Measurements from ENCODE around the gene RASEF. TPM values are rescaled to one million over a fixed set of nuclear protein-coding genes. Genes with fewer than 3 reads are reported as not detected.

Gene RASEF
- total RNA-seq, 1 experiment from 2014 or later, result 12.3 TPM

GRCh38 chr9:83020327-83020726, 42.6 kb downstream of the RASEF start:
- ChIA-PET POLR2A (ENCODE audit: unreplicated experiment) (no interaction called here), CTCF (no interaction called here)
- no peaks in the 10 kb centered on the region for H3K9me2 ChIP-seq (replicated peaks; ENCODE audit: low read length)
- no peaks in the 10 kb centered on the region for H3K27me3 ChIP-seq (ENCODE audit: low read length)
- TF ChIP-seq EZH2 (IDR thresholded peaks at IDR 0.05; ENCODE audit: low read length, unreplicated experiment) (no peak), CTCF (conservative IDR thresholded peaks at IDR 0.05; ENCODE audit: low read depth, low read length) (no peak), EZH2phosphoT487 (IDR thresholded peaks at IDR 0.05; ENCODE audit: borderline replicate concordance, low read length) (no peak)
- H2AFZ ChIP-seq (ENCODE audit: low read length), result no peak overlapping the region
- intact Hi-C loops (cut with micrococcal nuclease), result no loop called here
- no peak overlapping the region for H3K4me2 ChIP-seq (ENCODE audit: low read length)
- BruUV-seq (replicated peaks), result no TSS peak
- no peaks in the 10 kb centered on the region for H3K9me3 ChIP-seq (ENCODE audit: low read length)
- H3F3A ChIP-seq (ENCODE audit: low read length, unreplicated experiment), result no peaks in the 10 kb centered on the region
- ATAC-seq (no peak), DNase-seq (no peak)
- no peak overlapping the region for H3K9ac ChIP-seq (ENCODE audit: low read length)
- H3K36me3 ChIP-seq (ENCODE audit: low read depth, low read length), result no peaks in the 10 kb centered on the region; the same call in 1 of the 2 replicates
- H3K4me1 ChIP-seq (ENCODE audit: insufficient read depth, low read length), result no peaks in the 10 kb centered on the region
- no peak overlapping the region for H3K27ac ChIP-seq (ENCODE audit: low read length)
- H3K4me3 ChIP-seq (ENCODE audit: low read length), result no peak overlapping the region
- H3K79me2 ChIP-seq (ENCODE audit: low read length), result no peaks in the 10 kb centered on the region
- no peaks in the 10 kb centered on the region for H4K20me1 ChIP-seq (ENCODE audit: low read length)

- BruUV-seq (replicated peaks), result no TSS peak
- no peaks in the 10 kb centered on the region for H3F3A ChIP-seq (ENCODE audit: low read length, unreplicated experiment)
- H3K79me2 ChIP-seq (ENCODE audit: low read length), result no peaks in the 10 kb centered on the region
- no peak overlapping the region for H3K4me2 ChIP-seq (ENCODE audit: low read length)
- ChIA-PET CTCF (no interaction called here), POLR2A (ENCODE audit: unreplicated experiment) (no interaction called here)
- no peaks in the 10 kb centered on the region for H4K20me1 ChIP-seq (ENCODE audit: low read length)
- H3K9me3 ChIP-seq (ENCODE audit: low read length), result no peaks in the 10 kb centered on the region
- DNase-seq (no peak), ATAC-seq (no peak)
- no peak overlapping the region for H3K4me3 ChIP-seq (ENCODE audit: low read length)
- H2AFZ ChIP-seq (ENCODE audit: low read length), result no peak overlapping the region
- H3K9ac ChIP-seq (ENCODE audit: low read length), result no peak overlapping the region
- intact Hi-C loops (cut with micrococcal nuclease), result no loop called here
- H3K4me1 ChIP-seq (ENCODE audit: insufficient read depth, low read length), result no peaks in the 10 kb centered on the region
- no peak overlapping the region for H3K27ac ChIP-seq (ENCODE audit: low read length)
- H3K27me3 ChIP-seq (ENCODE audit: low read length), result no peaks in the 10 kb centered on the region
- TF ChIP-seq EZH2 (IDR thresholded peaks at IDR 0.05; ENCODE audit: low read length, unreplicated experiment) (no peak), CTCF (conservative IDR thresholded peaks at IDR 0.05; ENCODE audit: low read depth, low read length) (no peak), EZH2phosphoT487 (IDR thresholded peaks at IDR 0.05; ENCODE audit: borderline replicate concordance, low read length) (no peak)
- no peaks in the 10 kb centered on the region for H3K36me3 ChIP-seq (ENCODE audit: low read depth, low read length)
- no peaks in the 10 kb centered on the region for H3K9me2 ChIP-seq (replicated peaks; ENCODE audit: low read length)
These were observed 43.7 kb downstream of the RASEF start for GRCh38 chr9:83019246-83019645.

GRCh38 chr9:83015897-83016296, 47.0 kb downstream of the RASEF start:
- no peaks in the 10 kb centered on the region for H3K4me1 ChIP-seq (ENCODE audit: insufficient read depth, low read length)
- TF ChIP-seq EZH2 (IDR thresholded peaks at IDR 0.05; ENCODE audit: low read length, unreplicated experiment) (no peak), CTCF (conservative IDR thresholded peaks at IDR 0.05; ENCODE audit: low read depth, low read length) (no peak), EZH2phosphoT487 (IDR thresholded peaks at IDR 0.05; ENCODE audit: borderline replicate concordance, low read length) (no peak)
- H3K27ac ChIP-seq (ENCODE audit: low read length), result no peak overlapping the region
- H3K36me3 ChIP-seq (ENCODE audit: low read depth, low read length), result no peaks in the 10 kb centered on the region
- intact Hi-C loops (cut with micrococcal nuclease), result no loop called here
- ChIA-PET POLR2A (ENCODE audit: unreplicated experiment) (no interaction called here), CTCF (no interaction called here)
- H3K4me3 ChIP-seq (ENCODE audit: low read length), result no peak overlapping the region
- ATAC-seq (no peak), DNase-seq (no peak)
- no peaks in the 10 kb centered on the region for H4K20me1 ChIP-seq (ENCODE audit: low read length)
- H3K79me2 ChIP-seq (ENCODE audit: low read length), result no peaks in the 10 kb centered on the region
- H2AFZ ChIP-seq (ENCODE audit: low read length), result no peak overlapping the region
- H3K9me3 ChIP-seq (ENCODE audit: low read length), result no peaks in the 10 kb centered on the region
- no peaks in the 10 kb centered on the region for H3F3A ChIP-seq (ENCODE audit: low read length, unreplicated experiment)
- H3K9me2 ChIP-seq (replicated peaks; ENCODE audit: low read length), result no peaks in the 10 kb centered on the region
- no TSS peak for BruUV-seq (replicated peaks)
- H3K9ac ChIP-seq (ENCODE audit: low read length), result no peak overlapping the region
- no peaks in the 10 kb centered on the region for H3K27me3 ChIP-seq (ENCODE audit: low read length)
- H3K4me2 ChIP-seq (ENCODE audit: low read length), result no peak overlapping the region
